Activated CD8-positive, alpha-beta memory T cell treated with anti-CD3 and anti-CD28 coated beads for 4 hours (primary cell): ENCODE results near the gene RBM19.

Experiments
- DNase-seq, 2 donors: peaks; one replicate each; pipeline ENCODE4 v3.0.0-alpha.2; 2020; ENCODE audit warnings: low read depth in 2 of 2

RBM19 gene

GRCh38 chr12:113857371-113857770, 108.8 kb downstream of the RBM19 start:
- no peak for DNase-seq

- DNase-seq, result no peak
Observed at GRCh38 chr12:113855998-113856397, 110.1 kb downstream of the RBM19 start.

- DNase-seq, result no peak
Observed at GRCh38 chr12:113854385-113855142, 111.6 kb downstream of the RBM19 start.

GRCh38 chr12:113853491-113853890, 112.6 kb downstream of the RBM19 start:
- no peak for DNase-seq

- no peak for DNase-seq
Observed at GRCh38 chr12:113852695-113853490, 113.2 kb downstream of the RBM19 start.

GRCh38 chr12:113852264-113852663, 113.9 kb downstream of the RBM19 start:
- no peak for DNase-seq

- no peak for DNase-seq
Observed at GRCh38 chr12:113850309-113851056, 115.6 kb downstream of the RBM19 start.

GRCh38 chr12:113847856-113848255, 118.3 kb downstream of the RBM19 start:
- DNase-seq, result no peak

GRCh38 chr12:113846883-113847755, 119.0 kb downstream of the RBM19 start:
- no peak for DNase-seq

- DNase-seq, result no peak
Observed at GRCh38 chr12:113845900-113846674, 120.0 kb downstream of the RBM19 start.

- no peak for DNase-seq
Observed at GRCh38 chr12:113844495-113845210, 121.5 kb downstream of the RBM19 start.

- DNase-seq, result no peak
Observed at GRCh38 chr12:113842699-113843098, 123.4 kb downstream of the RBM19 start.

- no peak for DNase-seq
Observed at GRCh38 chr12:113841786-113842185, 124.3 kb downstream of the RBM19 start.

GRCh38 chr12:113840401-113841042, 125.6 kb downstream of the RBM19 start:
- no peak for DNase-seq

- no peak for DNase-seq
Observed at GRCh38 chr12:113838896-113839295, 127.2 kb downstream of the RBM19 start.

- no peak for DNase-seq
Observed at GRCh38 chr12:113837528-113838296, 128.4 kb downstream of the RBM19 start.

- DNase-seq, result no peak
Observed at GRCh38 chr12:113837084-113837483, 129.0 kb downstream of the RBM19 start.

- no peak for DNase-seq
Observed at GRCh38 chr12:113835896-113836295, 130.2 kb downstream of the RBM19 start.

GRCh38 chr12:113835433-113835832, 130.7 kb downstream of the RBM19 start:
- no peak for DNase-seq
